ENCODE results near the gene SEC24B. TPM values are rescaled to one million over a fixed set of nuclear protein-coding genes. Genes with fewer than 3 reads are reported as not detected.

The SEC24B gene
- polyA plus RNA-seq, 1 donor from 2014 or later: 20.4 TPM

DNA sequence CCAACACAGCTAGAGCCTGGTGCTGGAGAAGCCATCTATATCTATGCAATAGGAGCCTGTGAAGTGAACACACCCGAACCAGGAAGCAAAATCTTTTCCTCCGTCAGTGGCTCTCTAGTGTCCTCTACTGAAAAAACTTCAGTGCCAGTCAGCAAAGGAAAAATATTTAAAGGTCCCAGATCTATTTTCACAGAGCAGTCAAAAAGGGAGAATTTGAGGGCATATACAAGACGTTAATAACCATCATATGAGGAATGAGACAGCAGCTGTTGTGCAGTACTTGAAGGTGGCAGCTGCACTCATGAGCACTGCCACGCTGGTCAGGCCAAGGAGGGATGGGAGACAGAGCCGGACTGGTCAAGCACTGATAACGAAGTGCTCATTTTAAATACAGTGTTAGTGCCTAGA is 140.8 kb downstream of the SEC24B start:
- no peak overlapping the region for H2AFZ ChIP-seq (ENCODE audit: low read depth, low read length)
- no peak overlapping the region for H3K9ac ChIP-seq (ENCODE audit: low read length)
- H3K27ac ChIP-seq (ENCODE audit: low read length): no peak overlapping the region
- H3K9me3 ChIP-seq (ENCODE audit: low read length): no peaks in the 10 kb centered on the region
- H3K4me2 ChIP-seq (ENCODE audit: low read length): no peak overlapping the region
- H3F3A ChIP-seq (ENCODE audit: insufficient read depth, low read length, poor library complexity, severe bottlenecking): no peaks in the 10 kb centered on the region
- H3K79me2 ChIP-seq (replicated peaks; ENCODE audit: insufficient read depth, low read length): no peaks in the 10 kb centered on the region
- no peaks in the 10 kb centered on the region for H3K36me3 ChIP-seq (ENCODE audit: insufficient read depth, low read length)
- TF ChIP-seq RAD21 (conservative IDR thresholded peaks at IDR 0.05) (no peak), POLR2AphosphoS5 (IDR thresholded peaks at IDR 0.05) (no peak), SMC3 (conservative IDR thresholded peaks at IDR 0.05; ENCODE audit: poor library complexity) (no peak), TAF1 (IDR thresholded peaks at IDR 0.05; ENCODE audit: low read depth) (no peak), EP300 (conservative IDR thresholded peaks at IDR 0.05; ENCODE audit: poor library complexity, severe bottlenecking) (no peak), MXI1 (conservative IDR thresholded peaks at IDR 0.05; ENCODE audit: poor library complexity, severe bottlenecking) (no peak), EZH2 (IDR thresholded peaks at IDR 0.05; ENCODE audit: borderline replicate concordance, insufficient read depth, low read length, poor library complexity, severe bottlenecking) (no peak)
- TF ChIP-seq, protein P1, sequence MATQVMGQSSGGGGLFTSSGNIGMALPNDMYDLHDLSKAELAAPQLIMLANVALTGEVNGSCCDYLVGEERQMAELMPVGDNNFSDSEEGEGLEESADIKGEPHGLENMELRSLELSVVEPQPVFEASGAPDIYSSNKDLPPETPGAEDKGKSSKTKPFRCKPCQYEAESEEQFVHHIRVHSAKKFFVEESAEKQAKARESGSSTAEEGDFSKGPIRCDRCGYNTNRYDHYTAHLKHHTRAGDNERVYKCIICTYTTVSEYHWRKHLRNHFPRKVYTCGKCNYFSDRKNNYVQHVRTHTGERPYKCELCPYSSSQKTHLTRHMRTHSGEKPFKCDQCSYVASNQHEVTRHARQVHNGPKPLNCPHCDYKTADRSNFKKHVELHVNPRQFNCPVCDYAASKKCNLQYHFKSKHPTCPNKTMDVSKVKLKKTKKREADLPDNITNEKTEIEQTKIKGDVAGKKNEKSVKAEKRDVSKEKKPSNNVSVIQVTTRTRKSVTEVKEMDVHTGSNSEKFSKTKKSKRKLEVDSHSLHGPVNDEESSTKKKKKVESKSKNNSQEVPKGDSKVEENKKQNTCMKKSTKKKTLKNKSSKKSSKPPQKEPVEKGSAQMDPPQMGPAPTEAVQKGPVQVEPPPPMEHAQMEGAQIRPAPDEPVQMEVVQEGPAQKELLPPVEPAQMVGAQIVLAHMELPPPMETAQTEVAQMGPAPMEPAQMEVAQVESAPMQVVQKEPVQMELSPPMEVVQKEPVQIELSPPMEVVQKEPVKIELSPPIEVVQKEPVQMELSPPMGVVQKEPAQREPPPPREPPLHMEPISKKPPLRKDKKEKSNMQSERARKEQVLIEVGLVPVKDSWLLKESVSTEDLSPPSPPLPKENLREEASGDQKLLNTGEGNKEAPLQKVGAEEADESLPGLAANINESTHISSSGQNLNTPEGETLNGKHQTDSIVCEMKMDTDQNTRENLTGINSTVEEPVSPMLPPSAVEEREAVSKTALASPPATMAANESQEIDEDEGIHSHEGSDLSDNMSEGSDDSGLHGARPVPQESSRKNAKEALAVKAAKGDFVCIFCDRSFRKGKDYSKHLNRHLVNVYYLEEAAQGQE (IDR thresholded peaks at IDR 0.05; ENCODE audit: borderline replicate concordance): no peak
- TF ChIP-seq, protein P2, sequence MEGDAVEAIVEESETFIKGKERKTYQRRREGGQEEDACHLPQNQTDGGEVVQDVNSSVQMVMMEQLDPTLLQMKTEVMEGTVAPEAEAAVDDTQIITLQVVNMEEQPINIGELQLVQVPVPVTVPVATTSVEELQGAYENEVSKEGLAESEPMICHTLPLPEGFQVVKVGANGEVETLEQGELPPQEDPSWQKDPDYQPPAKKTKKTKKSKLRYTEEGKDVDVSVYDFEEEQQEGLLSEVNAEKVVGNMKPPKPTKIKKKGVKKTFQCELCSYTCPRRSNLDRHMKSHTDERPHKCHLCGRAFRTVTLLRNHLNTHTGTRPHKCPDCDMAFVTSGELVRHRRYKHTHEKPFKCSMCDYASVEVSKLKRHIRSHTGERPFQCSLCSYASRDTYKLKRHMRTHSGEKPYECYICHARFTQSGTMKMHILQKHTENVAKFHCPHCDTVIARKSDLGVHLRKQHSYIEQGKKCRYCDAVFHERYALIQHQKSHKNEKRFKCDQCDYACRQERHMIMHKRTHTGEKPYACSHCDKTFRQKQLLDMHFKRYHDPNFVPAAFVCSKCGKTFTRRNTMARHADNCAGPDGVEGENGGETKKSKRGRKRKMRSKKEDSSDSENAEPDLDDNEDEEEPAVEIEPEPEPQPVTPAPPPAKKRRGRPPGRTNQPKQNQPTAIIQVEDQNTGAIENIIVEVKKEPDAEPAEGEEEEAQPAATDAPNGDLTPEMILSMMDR (IDR thresholded peaks at IDR 0.05; ENCODE audit: poor library complexity, severe bottlenecking): no peak
- H4K20me1 ChIP-seq (ENCODE audit: insufficient read depth): no peaks in the 10 kb centered on the region
- no peaks in the 10 kb centered on the region for H3K27me3 ChIP-seq (ENCODE audit: insufficient read depth, low read depth, low read length)
- H3K9me2 ChIP-seq (ENCODE audit: insufficient read depth, low read length): no peaks in the 10 kb centered on the region
- H3K4me3 ChIP-seq (ENCODE audit: low read length): no peak overlapping the region

DNA sequence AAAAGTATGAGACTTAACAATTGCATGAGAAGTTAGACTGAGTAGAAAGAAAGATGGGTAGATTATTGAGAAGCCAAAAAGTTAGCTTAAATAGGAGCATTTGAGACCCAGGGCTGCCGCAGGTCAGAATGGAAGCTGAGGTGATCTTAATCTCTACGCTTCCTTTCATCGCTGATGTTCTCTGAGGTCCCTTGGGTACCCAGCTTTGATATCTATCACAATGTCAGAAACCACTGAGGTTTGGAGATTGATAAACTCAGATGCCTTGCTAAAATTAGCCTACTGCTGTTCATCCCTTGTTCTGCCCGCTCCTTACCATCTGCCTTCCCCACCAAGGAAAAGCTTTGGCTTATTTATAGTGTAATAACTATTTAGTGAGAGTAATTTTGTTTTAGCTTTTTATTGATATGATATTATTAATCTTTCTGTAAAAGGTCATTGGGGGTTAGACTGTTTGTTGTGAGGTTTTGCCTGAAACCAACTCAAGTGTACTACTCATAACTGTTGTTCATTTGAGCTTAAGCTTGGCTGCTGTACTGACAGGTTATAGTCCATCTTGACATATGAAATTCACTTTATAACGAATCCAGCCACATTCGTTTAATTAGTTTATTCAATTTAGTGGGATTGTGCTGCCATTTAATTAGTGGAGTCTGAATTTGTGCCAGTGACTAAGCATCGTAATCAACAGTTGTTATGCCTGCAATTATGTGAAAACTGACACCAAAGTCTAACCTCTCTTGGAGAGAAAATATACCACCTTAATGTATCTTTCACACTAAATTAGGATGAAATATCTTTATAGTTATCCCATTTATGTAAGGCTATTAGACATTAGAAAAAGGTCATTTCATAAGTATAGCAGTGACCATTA is 141.6 kb downstream of the SEC24B start:
- no peak overlapping the region for H3K27ac ChIP-seq (ENCODE audit: low read length)
- H3K9me2 ChIP-seq (ENCODE audit: insufficient read depth, low read length): no peaks in the 10 kb centered on the region
- no peak overlapping the region for H2AFZ ChIP-seq (ENCODE audit: low read depth, low read length)
- H3K4me3 ChIP-seq (ENCODE audit: low read length): no peak overlapping the region
- H3K36me3 ChIP-seq (ENCODE audit: insufficient read depth, low read length): no peaks in the 10 kb centered on the region
- no peaks in the 10 kb centered on the region for H3K27me3 ChIP-seq (ENCODE audit: insufficient read depth, low read depth, low read length)
- H3K9ac ChIP-seq (ENCODE audit: low read length): no peak overlapping the region
- no peaks in the 10 kb centered on the region for H4K20me1 ChIP-seq (ENCODE audit: insufficient read depth)
- H3F3A ChIP-seq (ENCODE audit: insufficient read depth, low read length, poor library complexity, severe bottlenecking): no peaks in the 10 kb centered on the region
- TF ChIP-seq RAD21 (conservative IDR thresholded peaks at IDR 0.05) (no peak), MXI1 (conservative IDR thresholded peaks at IDR 0.05; ENCODE audit: poor library complexity, severe bottlenecking) (no peak), TAF1 (IDR thresholded peaks at IDR 0.05; ENCODE audit: low read depth) (no peak)
- no peaks in the 10 kb centered on the region for H3K79me2 ChIP-seq (replicated peaks; ENCODE audit: insufficient read depth, low read length)
- no peaks in the 10 kb centered on the region for H3K9me3 ChIP-seq (ENCODE audit: low read length)
- H3K4me2 ChIP-seq (ENCODE audit: low read length): no peak overlapping the region
